HG02852 (cell line): ENCODE data around the gene RPS6KA2.

ENCODE experiments used
- ATAC-seq: cut with Tn5 transposase; IDR thresholded peaks from one replicate; pipeline ENCODE4 v1.9.1; 2021; ENCODE audit warnings: mild to moderate bottlenecking, moderate library complexity; ENCODE audit not compliant: unreplicated experiment

The RPS6KA2 gene

GRCh38 chr6:166439366-166440091, 187.5 kb downstream of the RPS6KA2 start:
- ATAC-seq = no peak

GRCh38 chr6:166438211-166438861, 188.7 kb downstream of the RPS6KA2 start:
- ATAC-seq = no peak

- no peak for ATAC-seq
These were observed 189.4 kb downstream of the RPS6KA2 start for GRCh38 chr6:166437661-166438060.

GRCh38 chr6:166436195-166437139, 190.6 kb downstream of the RPS6KA2 start:
- ATAC-seq = no peak

GRCh38 chr6:166435574-166435973, 191.5 kb downstream of the RPS6KA2 start:
- ATAC-seq = peak; percentile 55

- no peak for ATAC-seq
These were observed 192.7 kb downstream of the RPS6KA2 start for GRCh38 chr6:166434336-166434735.

- ATAC-seq = no peak
These were observed 194.0 kb downstream of the RPS6KA2 start for GRCh38 chr6:166433096-166433495.

- ATAC-seq = no peak
These were observed 196.8 kb downstream of the RPS6KA2 start for GRCh38 chr6:166430269-166430668.

GRCh38 chr6:166424431-166424830, 202.6 kb downstream of the RPS6KA2 start:
- ATAC-seq = no peak

GRCh38 chr6:166423781-166424180, 203.3 kb downstream of the RPS6KA2 start:
- ATAC-seq = no peak

GRCh38 chr6:166423051-166423745, 203.9 kb downstream of the RPS6KA2 start:
- ATAC-seq = no peak

- no peak for ATAC-seq
These were observed 204.7 kb downstream of the RPS6KA2 start for GRCh38 chr6:166422201-166422940.

- ATAC-seq = no peak
These were observed 206.7 kb downstream of the RPS6KA2 start for GRCh38 chr6:166420351-166420750.

GRCh38 chr6:166419717-166420116, 207.3 kb downstream of the RPS6KA2 start:
- ATAC-seq = no peak

GRCh38 chr6:166419286-166419685, 207.8 kb downstream of the RPS6KA2 start:
- ATAC-seq = peak; percentile 98

GRCh38 chr6:166418691-166419143, 208.3 kb downstream of the RPS6KA2 start:
- ATAC-seq = no peak

GRCh38 chr6:166417285-166417691, 209.8 kb downstream of the RPS6KA2 start:
- ATAC-seq = no peak

- ATAC-seq = no peak
These were observed 211.2 kb downstream of the RPS6KA2 start for GRCh38 chr6:166415833-166416347.

- no peak for ATAC-seq
These were observed 211.7 kb downstream of the RPS6KA2 start for GRCh38 chr6:166415306-166415705.

GRCh38 chr6:166413491-166413951, 213.5 kb downstream of the RPS6KA2 start:
- no peak for ATAC-seq
